Natural killer cell (primary cell): Measurements from ENCODE around the gene PRM3. TPM values are rescaled to one million over a fixed set of nuclear protein-coding genes. Genes with fewer than 3 reads are reported as not detected.

Source experiments
- ATAC-seq, 3 donors: fragments of 150-1000 bp in 2 of 3; fragments of 200-7000 bp in 1 of 3; cut with Tn5 transposase; 1 replicate in 1 of 3; 2 replicates in 2 of 3; pipeline ENCODE4 v1.10.0; 2021; ENCODE audit warnings: mild to moderate bottlenecking in 2 of 3, moderate library complexity in 2 of 3
- DNase-seq, 2 donors: peaks; one replicate each; pipeline versions ENCODE4 v3.0.0 to v3.0.0-alpha.2; 2013 to 2021; ENCODE audit warnings: mixed read lengths in 1 of 2
- H3K27ac ChIP-seq: one replicate; pipeline ENCODE4 v1.5.1; 2013; ENCODE audit warnings: mild to moderate bottlenecking, low read length
- H3K27me3 ChIP-seq: one replicate; pipeline ENCODE4 v1.6.1; 2013; ENCODE audit warnings: low read length; ENCODE audit not compliant: control insufficient read depth, insufficient read depth
- H3K36me3 ChIP-seq: one replicate; pipeline ENCODE4 v1.6.1; 2013; ENCODE audit warnings: low read length; ENCODE audit not compliant: control insufficient read depth, insufficient read depth
- H3K4me1 ChIP-seq: one replicate; pipeline ENCODE4 v1.6.1; 2013; ENCODE audit warnings: low read length; ENCODE audit not compliant: control insufficient read depth, insufficient read depth
- H3K4me3 ChIP-seq: one replicate; pipeline ENCODE4 v1.5.1; 2013; ENCODE audit warnings: low read length
- H3K9me3 ChIP-seq: one replicate; pipeline ENCODE4 v1.6.1; 2013; ENCODE audit warnings: low read length; ENCODE audit not compliant: control insufficient read depth, insufficient read depth
- H3K27ac Mint-ChIP-seq, 2 donors: one replicate each; pipeline ENCODE4 v1.8.0; 2022; ENCODE audit warnings: mild to moderate bottlenecking in 2 of 2, mixed read lengths in 2 of 2, moderate library complexity in 1 of 2
- H3K27me3 Mint-ChIP-seq, 2 donors: one replicate each; pipeline ENCODE4 v1.8.0; 2022; ENCODE audit warnings: low read depth in 2 of 2, mixed read lengths in 2 of 2
- H3K36me3 Mint-ChIP-seq: one replicate; pipeline ENCODE4 v1.8.0; 2022; ENCODE audit warnings: mixed read lengths
- H3K4me1 Mint-ChIP-seq, 2 donors: one replicate each; pipeline ENCODE4 v1.8.0; 2022; ENCODE audit warnings: mixed read lengths in 2 of 2
- H3K4me3 Mint-ChIP-seq: one replicate; pipeline ENCODE4 v1.8.0; 2022; ENCODE audit warnings: mild to moderate bottlenecking, moderate library complexity, mixed read lengths
- H3K9me3 Mint-ChIP-seq, 2 donors: one replicate each; pipeline ENCODE4 v1.8.0; 2022; ENCODE audit warnings: mixed read lengths in 2 of 2
- WGBS: methylation state at CpG from one replicate; pipeline ENCODE4 v1.1.7; 2013; ENCODE audit warnings: missing lambda C conversion rate; ENCODE audit not compliant: insufficient coverage; 5-methylcytosine and 5-hydroxymethylcytosine counted together
- intact Hi-C: fragments of 100-400 bp; cut with micrococcal nuclease; formaldehyde crosslinking; loops from one replicate; pipeline ENCODE4 v1.14.2; 2022
- total RNA-seq, 4 donors: library from RNA; stranded (reverse); fragments of 120-200 nt in 1 of 4; gene quantifications; one replicate each; pipeline versions ENCODE4 v1.2.3 to v1.2.4, GENCODE V29; 2013 to 2022
- TF ChIP-seq, protein P1 (sequence below): fragments of 200-600 bp; IDR thresholded peaks from one replicate; pipeline ENCODE4 v1.8.0; 2022; ENCODE audit warnings: antibody characterized with exemption

Gene PRM3
- total RNA-seq, 3 donors from 2014 or later (not counting 1 experiment from before 2014, with no cell fraction given), result not detected

DNA sequence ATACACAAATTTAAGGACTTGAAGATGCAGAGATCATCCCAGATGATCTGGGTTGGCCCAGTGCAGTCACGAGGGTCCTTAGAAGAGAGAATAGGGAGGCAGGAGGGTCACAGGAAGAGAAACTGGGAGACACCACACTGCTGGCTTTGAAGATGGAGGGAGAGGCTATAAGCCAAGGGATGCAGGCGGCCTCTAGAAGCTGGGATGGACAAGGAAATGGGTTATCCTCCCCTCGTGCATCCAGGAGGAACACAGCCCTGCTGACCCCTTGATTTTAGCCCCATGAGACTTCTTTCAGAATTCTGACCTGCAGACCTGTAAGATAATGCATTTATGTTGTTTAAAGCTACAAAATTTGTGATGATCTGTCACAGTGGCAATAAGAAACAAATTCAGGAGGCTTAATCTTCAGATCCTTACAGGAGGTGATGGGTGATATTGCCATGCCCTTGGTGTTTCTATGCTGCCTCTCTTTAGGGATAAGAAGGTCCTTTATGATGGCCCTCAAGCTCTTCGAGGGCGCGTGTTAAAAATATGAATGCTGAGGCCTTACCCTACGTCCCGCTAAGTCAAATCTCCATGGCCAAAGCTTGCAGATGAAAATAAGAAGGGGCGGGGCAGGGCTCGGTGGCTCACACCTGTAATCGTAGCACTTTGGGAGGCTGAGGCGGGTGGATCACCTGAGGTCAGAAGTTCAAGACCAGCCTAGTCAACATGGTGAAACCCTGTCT lies 4.3 kb upstream of the PRM3 start:
- H3K27ac Mint-ChIP-seq, result no peak overlapping the region

DNA sequence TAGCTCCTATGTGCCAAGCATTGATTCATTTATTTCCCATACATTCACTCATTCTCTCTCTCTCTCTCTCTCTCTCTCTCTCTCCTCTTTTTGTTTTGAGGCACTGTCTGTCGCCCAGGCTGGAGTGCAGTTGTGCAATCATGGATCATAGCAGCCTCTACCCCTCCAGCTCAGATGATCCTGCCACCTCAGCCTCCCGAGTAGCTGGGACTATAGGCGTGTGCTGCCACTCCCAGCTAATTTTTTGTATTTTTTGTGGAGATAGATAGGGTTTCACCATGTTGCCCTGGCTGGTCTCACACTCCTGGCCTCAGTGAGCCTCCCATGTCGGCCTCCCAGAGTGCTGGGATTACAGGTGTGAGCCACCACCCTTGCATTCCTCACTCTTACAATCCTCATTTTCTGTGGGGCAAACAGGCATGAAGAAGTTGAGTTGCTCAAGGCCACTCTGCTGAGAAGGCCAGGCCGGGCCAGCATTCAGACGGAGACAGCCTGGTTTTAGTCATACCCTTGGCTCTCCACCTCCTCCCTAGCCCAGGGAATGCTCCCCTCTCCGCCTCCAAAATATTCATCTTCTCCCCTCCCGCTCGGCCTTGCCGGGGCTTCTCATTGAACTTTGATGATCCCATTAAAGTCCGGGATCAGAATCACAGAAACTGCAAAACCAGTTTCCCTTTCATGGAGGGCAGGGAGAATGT lies 3.6 kb upstream of the PRM3 start:
- H3K4me3 ChIP-seq, result no peak overlapping the region
- ATAC-seq (no peak), DNase-seq (no peak)
- H3K36me3 Mint-ChIP-seq, result no peaks in the 10 kb centered on the region
- TF ChIP-seq, protein P1, sequence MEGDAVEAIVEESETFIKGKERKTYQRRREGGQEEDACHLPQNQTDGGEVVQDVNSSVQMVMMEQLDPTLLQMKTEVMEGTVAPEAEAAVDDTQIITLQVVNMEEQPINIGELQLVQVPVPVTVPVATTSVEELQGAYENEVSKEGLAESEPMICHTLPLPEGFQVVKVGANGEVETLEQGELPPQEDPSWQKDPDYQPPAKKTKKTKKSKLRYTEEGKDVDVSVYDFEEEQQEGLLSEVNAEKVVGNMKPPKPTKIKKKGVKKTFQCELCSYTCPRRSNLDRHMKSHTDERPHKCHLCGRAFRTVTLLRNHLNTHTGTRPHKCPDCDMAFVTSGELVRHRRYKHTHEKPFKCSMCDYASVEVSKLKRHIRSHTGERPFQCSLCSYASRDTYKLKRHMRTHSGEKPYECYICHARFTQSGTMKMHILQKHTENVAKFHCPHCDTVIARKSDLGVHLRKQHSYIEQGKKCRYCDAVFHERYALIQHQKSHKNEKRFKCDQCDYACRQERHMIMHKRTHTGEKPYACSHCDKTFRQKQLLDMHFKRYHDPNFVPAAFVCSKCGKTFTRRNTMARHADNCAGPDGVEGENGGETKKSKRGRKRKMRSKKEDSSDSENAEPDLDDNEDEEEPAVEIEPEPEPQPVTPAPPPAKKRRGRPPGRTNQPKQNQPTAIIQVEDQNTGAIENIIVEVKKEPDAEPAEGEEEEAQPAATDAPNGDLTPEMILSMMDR, result no peak
- no peak overlapping the region for H3K4me3 Mint-ChIP-seq
- no peaks in the 10 kb centered on the region for H3K9me3 ChIP-seq
- no peaks in the 10 kb centered on the region for H3K4me1 ChIP-seq
- no peaks in the 10 kb centered on the region for H3K36me3 ChIP-seq
- WGBS, result 93% methylated on average over 10 of the region's 11 CpGs
- peaks cover 5 to 12% of the 10 kb centered on the region in 2 donors for H3K27me3 Mint-ChIP-seq
- H3K27ac ChIP-seq, result no peak overlapping the region
- no peaks in the 10 kb centered on the region for H3K4me1 Mint-ChIP-seq
- no peak overlapping the region for H3K27ac Mint-ChIP-seq
- no peaks in the 10 kb centered on the region for H3K9me3 Mint-ChIP-seq
- no peaks in the 10 kb centered on the region for H3K27me3 ChIP-seq
- intact Hi-C loops, result no loop called here

More for the DNA sequence above, 4.3 kb upstream of the PRM3 start:
- Mint-ChIP-seq H3K4me1 (no peaks in the 10 kb centered on the region), H3K9me3 (no peaks in the 10 kb centered on the region), H3K27me3 (peaks cover 9 to 16% of the 10 kb centered on the region in 2 donors), H3K36me3 (no peaks in the 10 kb centered on the region), H3K4me3 (no peak overlapping the region)
- ATAC-seq, result no peak
- no peak for DNase-seq
- H3K4me3 ChIP-seq, result no peak overlapping the region
- no peaks in the 10 kb centered on the region for H3K9me3 ChIP-seq
- no peaks in the 10 kb centered on the region for H3K4me1 ChIP-seq
- no peaks in the 10 kb centered on the region for H3K27me3 ChIP-seq
- TF ChIP-seq, protein P1, result no peak
- H3K36me3 ChIP-seq, result no peaks in the 10 kb centered on the region
- H3K27ac ChIP-seq, result no peak overlapping the region
- 86% methylated on average over 12 of the region's 12 CpGs for WGBS
- intact Hi-C loops, result no loop called here

DNA sequence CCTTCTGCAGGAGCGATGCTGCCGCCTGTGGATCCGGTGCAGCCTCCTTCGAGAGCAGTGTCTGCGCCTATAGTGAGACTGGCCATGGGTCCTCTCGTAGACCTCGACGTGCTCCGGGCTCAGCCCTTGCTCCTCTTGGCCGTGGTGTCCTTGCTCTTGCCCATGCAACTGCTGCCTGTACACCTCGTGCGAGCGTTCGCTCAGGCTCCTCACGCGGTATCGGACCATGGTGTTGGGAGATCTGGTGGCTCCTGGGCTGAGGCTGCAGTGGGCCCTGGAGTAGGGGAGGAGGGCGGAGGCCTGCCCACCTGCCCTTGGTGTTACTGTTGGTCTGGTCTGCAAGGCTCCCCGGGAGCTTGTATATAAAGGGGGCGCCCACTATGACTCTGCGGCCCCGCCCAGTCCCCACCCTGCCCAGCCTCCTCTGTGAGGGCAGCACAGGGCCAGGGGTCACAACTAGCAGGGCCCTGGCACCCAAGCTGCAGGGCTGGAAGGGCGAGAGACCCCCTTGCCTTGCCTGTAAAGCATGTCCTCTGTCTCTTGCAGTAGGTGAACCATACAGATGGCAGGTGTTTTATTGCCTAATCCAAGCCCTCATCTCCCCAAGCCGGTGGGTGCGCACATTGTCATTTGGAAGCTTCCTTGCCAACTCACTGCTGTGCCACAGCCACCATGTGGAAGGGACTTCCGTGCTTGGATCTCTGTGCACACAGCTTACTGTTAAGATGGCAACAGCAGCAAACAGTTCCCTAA lies 2.9 kb upstream of the PRM3 start, which contains the start of gene PRM2:
Gene PRM2 (minus strand): TSS at position 338 of the 753 bp plus-strand sequence. CDS start 110 bp downstream, at position 228.
- H3K9me3 ChIP-seq, result no peaks in the 10 kb centered on the region
- H3K27me3 Mint-ChIP-seq, result peaks cover 4 to 10% of the 10 kb centered on the region in 2 donors
- DNase-seq (no peak), ATAC-seq (no peak)
- no peaks in the 10 kb centered on the region for H3K36me3 ChIP-seq
- 94% methylated on average over 26 of the region's 26 CpGs for WGBS
- no peaks in the 10 kb centered on the region for H3K27me3 ChIP-seq
- no peaks in the 10 kb centered on the region for H3K36me3 Mint-ChIP-seq
- TF ChIP-seq, protein P1, result no peak
- intact Hi-C loops, result no loop called here
- no peak within 1 kb of the TSS for H3K4me3 ChIP-seq
- no peak within 1 kb of the TSS for H3K4me3 Mint-ChIP-seq
- H3K4me1 Mint-ChIP-seq, result no peaks in the 10 kb centered on the region
- no peaks in the 10 kb centered on the region for H3K4me1 ChIP-seq
- no peak within 1 kb of the TSS for H3K27ac Mint-ChIP-seq
- no peaks in the 10 kb centered on the region for H3K9me3 Mint-ChIP-seq
- H3K27ac ChIP-seq, result no peak within 1 kb of the TSS
